ENCODE results near the gene METTL1.
"Not testable (repeated sequence)": the region's sequence is repeated elsewhere in the genome, so short reads cannot be mapped to it uniquely, and the experiment has no call there.

METTL1 gene

DNA sequence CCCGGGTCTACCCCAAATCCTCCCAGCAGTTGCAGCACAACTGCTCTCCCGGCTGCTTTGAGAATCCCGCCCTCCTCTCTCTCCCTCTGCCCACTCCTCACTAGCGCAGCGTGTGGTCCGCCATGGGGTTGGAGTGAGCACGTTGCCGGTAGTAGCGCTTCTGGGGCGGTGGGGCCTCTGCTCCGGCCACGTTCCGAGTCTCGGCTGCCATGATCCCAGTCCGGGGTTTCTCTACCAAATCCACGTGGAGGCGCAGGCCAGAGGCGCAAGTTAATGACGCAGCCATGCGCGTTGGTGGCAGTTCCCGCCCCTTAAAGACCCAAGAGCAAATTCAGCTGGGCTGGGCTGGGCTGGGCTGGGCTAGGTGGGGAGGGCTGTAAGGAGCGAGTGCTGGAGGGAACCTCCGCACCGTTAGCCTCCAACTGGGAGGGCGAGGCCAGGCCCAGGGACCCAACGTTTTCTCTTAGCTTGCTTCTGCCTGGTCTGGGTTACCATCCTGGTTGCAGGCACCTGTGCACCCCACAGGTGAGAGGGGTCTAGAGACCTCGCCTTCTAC, at the start of gene METTL1:
Gene METTL1 (minus strand): TSS at position 233 of the 556 bp plus-strand sequence. CDS start 22 bp downstream, at position 211.
- DNase-seq, result peak; percentile 94

DNA sequence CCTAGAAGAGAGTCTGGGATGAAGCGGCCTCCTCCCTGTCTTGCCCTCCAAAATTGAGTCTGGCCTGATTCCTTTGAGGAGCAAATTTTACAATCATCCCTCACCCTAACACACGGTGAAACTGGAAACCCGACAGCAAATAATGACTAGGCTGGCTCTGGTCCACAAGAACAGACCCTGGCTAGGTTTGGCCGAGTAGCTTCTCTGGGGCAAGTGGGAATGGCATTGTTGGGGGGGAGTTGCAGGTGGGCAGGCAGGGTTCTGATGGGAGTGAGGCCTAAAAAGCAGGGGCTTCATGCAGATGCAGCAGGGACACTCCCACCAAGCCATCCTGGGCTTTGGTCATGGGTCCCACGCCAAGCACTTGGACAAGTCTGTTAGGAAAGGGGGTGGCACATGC, 49.1 kb upstream of the METTL1 start:
- DNase-seq, result not testable (repeated sequence)

DNA sequence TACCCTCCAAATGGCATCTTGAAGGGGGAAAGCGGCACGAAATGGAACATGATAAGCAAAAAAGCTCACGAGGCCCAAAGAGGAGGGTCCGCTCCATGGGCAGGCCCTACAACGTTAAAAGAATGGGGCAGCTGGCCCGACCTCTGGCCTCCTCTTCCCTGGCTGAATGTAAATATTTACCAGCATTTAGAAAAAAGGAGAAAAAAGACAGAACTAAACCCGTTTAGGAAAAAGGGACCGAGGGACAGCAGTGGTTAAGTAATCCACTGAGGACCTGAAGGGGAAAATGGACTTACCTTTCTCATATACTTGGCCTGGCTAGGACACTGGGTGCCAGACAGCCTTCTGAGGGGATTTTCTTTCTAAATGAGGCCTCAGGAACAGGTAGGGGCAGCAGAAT, 48.2 kb upstream of the METTL1 start:
- DNase-seq, result not testable (repeated sequence)

DNA sequence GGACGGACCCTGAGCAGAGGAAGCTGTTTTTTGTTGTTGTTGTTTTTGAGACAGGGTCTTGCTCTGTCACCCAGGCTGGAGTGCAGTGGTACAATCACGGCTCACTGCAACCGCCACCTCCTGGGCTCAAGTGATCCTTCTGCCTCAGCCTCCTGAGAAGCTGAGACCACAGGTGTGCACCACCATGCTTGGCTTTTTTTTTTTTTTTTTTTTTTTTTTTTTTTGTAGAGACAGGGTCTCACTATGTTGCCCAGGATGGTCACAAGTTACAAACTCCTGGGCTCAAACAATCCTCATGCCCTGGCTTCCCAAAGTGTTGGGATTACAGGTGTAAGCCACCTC, 46.1 kb upstream of the METTL1 start:
- not testable (repeated sequence) for DNase-seq

DNA sequence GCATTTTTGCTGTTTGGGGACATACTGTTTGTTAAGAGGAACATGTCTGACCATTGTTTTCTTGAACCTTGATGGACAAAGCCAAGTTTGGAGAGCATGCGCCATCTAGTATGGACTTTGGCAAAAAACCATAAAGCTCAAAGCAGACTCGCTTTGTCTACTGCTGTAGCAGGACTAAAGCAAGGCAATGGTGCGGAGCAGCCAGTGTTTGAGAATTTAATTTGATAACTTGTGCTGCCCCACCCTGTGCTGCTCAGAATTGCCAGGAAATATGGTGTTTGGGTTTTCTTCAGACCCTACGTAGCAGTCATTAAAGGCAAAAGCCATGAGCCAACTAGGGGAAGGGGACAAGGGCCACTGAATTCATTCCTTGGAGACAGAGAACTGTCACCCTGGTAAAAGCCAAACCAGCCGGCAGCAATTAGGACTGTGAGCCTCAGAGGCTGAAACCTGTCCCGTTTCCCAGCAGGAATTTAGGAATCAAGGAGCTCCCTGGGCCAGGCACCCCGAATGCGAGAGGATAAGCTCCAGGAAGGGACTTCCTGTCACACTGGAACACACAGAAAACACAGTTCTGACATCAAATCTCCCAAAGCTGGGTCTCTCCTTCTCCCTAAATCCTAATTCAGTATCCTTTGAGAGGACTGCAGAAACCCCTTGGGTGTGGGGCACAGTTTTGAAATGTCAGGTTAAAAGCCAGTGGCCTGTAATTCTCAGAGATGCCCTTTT, 45.5 kb upstream of the METTL1 start:
- DNase-seq, result no peak

DNA sequence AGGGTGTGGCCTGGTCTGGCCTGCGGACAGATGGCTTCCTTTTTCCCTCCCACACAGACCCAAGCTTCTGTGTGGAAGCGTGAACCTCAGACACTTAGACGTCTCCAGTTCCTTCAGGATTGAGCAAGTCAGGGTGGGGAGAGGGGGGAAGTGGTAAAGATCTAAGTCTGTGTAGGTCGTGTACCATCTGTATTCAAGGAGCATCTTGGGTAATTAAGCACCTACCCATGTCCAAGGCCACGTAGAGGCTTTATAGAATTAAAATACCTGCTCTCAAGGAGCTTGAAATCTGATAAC, 44.9 kb upstream of the METTL1 start:
- no peak for DNase-seq

DNA sequence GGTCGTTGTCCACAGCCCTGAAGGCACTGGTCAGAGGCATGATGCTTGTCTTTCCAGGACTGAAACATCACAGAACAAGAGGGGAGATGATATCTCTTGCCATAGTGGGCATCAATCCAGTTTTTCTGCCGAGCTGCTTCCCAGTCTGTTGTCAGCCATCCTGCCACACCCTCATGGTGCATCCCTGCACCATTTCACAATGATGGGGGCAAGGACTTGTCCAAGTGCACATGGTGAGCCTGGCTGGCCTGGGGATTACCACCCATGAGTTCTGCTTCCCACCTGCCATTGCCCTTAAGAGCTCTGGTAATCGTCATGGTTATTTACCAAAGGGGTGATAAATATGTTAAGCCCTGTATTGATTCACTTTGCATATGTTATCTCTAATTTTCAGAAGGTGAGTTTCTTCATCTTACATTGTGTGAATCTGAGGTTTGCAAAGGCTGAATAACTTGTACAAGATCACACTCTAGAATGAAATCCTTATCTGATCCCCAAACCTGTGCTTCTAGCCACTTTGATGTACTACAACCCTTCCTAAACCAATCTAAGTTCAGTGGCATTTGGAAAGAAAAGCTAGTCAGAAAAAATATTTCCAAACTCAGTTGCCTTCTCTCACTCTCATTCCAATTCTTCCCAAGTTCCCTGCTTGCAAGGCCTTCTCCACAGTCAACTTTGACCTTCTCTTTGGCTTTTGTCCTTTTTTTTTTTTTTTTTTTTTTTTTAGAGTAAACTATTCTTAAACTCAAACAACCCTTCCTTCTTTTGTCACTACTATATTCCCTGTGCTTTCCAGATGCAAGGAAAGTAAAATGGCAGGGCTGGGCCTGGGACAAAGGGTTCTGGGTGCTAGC, 44.3 kb upstream of the METTL1 start:
- no peak for DNase-seq

DNA sequence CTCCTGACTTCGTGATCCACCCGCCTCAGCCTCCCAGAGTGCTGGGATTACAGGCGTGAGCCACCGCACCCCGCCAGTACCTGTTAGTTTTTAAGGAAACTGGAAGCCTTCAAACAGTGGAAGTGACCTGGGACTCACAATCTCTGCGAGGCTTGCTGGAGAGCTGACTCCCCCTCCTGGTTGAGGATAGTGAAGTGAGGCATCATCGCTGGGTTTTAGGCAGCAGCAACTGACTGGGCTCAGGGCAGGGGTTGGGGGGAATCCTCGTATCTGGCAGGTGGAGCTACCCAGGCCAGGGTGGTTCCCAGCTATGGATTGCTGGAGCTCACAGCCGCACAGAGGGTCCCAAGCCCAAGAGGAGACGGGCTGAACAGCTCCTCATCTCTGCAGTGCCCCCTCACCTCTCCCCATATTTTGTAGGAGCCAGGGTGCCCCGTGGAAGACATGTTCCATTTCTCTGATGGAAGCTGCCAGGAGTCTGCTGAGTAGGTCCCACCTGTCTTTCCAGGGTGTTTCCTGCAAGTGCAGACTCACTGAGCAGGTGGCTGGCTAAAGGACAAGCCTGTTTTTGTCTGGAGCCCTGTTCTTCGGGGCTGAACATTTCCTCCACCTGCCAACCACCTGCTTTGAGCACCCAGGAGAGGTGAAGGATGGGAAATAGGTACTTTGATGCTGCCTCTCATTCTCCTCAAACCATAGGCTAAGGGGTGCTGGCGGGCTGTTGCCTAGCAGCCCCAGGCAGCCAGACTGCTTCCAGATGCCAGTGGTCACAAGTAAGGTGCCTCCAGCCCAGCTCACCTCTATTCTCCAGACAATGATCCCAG, 43.5 kb upstream of the METTL1 start:
- no peak for DNase-seq

DNA sequence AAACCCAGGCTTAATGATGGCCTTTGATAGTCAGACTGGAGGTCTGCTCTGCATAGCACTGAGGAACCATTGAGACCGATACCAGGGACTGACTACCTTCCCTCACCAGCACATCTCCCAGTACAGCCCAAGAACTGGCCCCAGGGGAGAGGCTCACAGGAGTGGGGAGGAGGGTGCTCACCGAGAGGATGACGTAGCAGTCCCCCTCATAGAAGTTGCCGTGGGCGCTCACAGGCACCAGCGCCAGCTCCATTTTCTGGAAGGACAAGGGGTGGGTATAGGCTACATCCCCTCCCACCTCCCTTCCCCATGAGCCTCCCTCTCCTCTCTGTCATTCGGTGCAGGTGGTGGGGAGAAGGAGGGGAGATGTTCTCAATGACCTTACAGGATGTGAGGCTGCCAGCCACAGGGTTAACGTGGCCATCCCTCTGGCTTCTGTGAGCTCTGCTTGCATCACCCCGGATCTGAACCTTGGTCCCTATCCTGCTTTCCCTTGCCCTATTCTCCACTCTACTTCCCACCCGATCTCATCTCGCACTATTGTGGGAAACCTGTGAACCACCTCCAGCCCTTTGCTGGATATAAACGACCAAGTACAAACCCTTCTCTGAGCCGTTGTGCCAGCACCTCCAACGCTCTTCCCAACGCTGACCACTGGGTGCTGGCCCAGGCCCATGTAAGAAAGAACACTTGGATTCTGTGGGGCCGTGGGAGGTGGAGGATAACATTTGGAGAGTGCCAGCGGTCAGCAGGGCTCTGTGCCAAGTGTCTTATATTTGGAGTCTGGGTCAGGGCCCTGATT, 42.3 kb upstream of the METTL1 start:
- DNase-seq, result no peak

DNA sequence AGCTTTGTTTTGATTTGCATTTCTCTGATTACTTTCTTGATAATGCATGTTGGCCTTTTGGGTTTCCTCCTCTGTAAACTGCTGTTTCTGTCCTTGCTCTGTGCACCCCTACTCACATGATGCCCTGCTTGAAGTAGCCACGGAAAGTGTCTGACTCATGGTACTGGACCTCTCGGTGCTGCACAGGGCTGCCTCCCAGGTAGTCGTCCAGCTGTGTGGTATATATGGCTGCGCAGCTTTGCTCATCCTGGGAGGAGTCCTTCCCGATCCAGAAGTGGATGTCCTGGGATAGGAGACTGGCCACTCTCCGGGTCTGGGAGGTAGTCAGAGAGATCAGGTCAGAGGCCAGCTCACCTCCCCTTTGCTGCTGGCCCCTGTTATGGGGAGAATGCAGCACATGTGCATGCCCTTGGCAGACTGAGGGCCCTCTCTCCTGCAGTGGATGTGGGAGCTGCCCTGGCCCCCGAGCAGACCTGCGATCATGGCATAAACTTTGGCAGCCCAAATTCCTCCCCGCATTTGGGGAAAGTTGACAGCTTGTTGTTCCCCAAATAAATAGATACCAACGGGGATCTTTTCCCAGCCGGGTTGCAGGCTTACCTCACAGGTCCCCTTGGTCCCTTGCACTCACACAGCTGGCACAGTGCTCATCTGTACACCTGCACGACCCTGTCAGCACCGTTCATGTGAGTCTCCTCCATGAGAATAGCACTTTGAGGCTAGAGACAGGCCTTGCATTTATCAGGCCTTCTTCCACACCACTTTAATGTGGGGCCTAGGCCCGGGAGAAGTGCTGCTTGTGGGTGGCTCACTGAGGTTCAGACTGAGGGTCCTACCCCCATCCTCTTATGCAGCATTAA, 41.4 kb upstream of the METTL1 start:
- DNase-seq, result no peak

DNA sequence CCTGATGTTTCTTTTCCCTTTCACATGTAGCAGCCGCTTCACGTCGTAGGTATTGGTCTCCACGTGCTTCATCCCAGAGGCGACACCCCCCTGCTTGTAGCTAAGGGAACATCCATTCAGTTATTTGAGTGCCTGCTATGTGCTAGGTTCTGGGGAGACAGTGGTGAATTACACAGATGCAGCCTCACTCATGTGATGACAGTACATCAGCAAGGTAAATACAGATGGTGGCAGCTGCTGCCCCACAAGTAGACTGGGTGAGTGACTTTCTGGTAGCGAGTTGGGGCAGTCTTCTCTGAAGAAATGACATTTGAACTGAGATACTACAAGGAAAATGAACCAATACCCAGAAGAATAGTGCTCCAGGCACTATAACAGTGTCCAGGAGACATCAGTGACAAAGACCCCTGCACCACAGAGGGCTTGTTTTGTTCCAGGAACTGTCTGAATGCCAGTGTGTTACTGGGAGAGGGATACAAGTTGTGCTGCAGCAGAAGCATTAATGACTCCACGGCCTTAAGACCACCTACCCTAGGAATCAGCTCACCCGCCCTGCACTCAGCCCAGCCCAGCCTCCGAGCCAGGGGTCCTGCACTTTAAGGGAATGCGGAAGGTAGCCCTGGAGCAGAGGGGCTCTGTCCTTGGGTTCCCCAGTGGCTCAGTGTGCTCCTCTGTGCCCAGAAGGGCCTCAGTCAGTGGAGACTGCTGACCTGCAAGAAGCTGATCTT, 39.3 kb upstream of the METTL1 start:
- DNase-seq, result no peak

DNA sequence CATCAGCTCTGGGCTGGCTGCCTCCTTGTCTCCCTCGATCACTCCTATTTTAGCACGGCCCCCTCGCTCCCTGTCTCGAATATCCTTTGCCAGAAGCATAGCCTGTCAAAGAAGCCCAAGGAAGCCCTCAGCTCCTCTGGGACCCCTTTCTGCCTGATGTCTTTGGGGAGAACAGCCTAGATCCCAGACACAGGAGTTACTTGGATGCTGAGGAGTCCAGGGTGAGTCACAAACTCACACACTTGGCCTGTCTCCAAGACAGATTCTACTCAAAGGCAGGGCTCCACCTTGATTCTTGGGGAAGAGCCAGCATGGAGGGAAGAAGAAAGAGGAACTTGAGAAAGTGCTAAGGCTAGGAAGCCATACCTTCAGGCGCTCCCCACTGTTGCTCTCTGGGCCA, 38.5 kb upstream of the METTL1 start:
- no peak for DNase-seq

DNA sequence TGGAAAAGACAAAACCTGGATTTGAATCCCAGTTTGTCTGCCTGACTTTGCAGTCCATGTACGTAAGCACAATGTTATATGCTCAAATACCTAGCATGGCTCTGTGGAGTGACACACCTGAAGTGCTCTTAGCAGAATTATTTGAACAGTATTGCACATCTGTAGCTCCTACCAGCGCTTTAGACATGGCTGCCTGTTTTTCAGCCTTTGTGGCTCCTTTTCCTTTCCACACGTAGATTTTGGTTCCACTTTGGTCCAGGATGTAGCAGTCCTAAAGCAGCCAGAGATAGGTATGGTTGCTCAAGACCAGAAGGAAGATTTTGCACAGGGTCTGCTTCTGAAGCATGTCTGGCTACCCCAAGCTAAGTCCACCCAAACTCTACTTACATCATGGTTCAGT, 37.5 kb upstream of the METTL1 start:
- DNase-seq, result no peak

DNA sequence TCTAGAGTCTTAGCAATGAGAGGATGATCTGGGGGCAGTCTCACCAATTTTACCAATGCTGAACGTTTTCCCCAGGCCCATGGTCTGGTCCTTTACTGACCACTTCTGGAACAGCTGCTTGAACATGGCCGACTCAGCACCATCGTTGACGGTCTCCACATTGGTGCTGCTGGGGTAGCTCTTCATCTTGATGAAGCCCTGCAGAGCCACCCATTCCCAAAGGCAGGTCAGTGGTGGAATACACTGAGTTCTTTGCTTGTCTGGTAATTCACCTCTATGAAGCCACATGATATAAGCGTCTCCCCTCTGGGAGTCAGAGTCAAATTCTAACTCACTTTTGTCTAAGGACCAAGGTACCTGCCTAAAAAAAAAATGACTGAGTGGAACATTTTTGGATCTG, 36.4 kb upstream of the METTL1 start:
- DNase-seq, result no peak

DNA sequence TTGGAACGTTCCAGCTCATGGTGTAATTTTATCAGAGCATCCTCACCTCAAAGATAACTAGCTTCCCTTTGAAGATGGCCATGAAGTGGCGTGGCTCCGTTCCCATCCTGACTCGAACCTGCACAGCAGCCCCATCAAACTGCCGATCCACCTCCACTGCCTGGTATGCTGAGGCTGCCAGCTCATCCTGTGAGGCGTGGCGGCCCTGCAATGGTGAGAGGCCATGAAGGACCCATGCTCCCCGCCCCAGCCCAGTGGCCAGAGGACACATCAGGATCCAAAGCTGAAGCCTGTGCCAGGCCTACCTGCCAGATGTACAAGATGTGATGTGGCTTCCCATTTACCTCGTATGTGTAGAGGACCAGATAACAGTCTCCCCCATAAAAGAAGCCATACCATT, 35.4 kb upstream of the METTL1 start:
- no peak for DNase-seq

DNA sequence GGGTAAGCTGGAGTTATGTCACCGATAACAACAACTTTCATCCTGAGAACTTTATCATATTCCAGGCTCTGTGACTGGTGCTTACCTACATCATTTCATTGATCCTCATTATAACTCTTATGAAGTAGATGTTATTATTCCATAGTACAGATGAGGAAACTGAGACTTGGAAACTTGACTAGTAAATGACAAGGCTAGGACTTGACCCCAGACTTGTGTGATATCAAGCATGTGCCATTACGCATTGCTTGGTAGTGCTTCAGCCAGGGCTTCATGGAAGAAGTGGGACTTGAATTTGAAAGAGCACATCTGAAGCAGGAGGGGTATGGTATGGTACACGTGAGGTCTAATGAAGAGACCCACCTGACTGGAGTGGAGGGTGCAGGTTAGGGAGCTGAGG, 34.8 kb upstream of the METTL1 start:
- no peak for DNase-seq

DNA sequence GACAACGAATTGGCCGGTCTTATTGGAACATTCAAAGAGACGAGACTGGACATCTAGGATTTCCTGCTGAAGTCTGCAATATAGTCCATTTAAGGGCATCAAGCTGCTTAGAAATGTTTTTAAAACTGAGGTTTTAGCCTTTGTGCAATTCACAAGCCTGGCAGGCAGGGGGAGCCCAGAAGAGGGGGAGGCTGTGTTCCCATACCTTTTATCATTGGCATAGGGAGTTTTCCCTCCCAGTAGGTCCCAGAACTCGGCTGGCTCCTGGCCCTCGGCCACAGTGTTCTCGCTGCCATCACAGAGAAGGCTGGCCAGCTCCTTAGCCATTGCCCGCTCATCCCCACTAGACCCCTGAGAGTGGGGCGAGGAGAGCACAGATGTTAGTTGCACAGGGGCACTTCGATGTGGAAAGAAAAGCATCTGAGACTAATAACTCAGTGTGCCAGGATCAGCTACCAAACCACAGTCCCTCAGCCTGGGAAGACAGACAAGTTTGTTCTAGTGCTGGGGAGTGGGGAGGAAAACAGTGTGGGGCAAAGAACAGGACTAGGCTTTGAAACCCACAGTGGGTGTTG, 31.5 kb upstream of the METTL1 start:
- DNase-seq, result peak in 1 of 2 experiments; percentile 60

DNA sequence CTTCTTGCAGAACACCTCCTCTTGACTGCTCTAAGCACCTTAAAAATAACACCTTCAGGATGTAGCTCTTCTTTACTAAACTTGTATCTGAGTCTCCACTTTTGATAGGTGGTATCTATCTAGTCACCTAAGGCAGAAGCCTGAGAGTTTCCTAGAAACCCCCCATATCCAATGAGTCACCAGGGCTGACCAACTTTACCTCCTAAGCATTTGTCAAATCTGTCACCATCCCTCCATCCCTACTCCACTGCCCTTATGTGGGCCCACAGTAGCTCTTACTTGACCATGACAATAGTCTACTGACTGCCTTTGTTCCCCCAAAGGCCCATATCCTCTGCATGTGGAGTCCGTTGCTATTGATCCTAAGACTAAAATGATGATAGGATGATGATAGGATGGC, 30.7 kb upstream of the METTL1 start:
- no peak for DNase-seq

DNA sequence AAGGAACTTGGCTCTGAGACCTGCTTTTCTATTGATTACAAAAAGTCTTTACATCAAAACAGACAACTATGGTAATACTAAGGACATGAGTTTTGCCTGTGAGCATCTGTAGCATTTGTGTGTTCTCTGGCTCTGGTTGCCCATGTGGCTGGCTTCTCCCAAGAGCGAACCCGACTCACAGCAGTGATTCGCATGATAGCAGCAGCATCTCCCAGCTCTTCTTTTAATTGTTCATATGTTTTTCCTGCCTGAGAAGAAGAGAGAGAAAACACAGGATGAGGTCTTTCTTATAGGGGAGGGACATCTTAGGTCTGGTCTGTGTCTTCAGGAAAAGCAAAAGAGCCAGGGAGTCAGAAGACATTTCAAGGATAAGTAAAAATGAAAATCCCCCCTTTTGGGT, 29.1 kb upstream of the METTL1 start:
- DNase-seq, result no peak

DNA sequence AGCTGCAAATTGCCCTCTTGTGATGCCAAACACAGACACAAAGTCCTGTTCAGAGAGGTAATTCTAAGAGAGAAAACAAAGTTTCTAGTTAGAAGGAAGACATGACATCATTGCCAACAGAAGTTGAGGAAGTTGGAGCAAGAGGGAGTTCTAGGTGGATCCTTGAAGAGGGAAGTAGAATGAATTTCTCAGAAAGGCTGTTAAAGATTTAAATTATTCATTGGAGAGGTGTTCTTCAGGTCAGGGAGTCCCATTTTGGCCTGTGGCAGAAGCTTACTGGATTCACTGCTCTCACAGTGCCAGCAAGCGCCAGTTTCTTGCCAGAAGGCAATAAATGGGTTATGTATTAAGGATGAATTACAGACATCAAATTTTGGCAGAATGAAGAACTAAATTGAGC, 26.0 kb upstream of the METTL1 start:
- no peak for DNase-seq

DNA sequence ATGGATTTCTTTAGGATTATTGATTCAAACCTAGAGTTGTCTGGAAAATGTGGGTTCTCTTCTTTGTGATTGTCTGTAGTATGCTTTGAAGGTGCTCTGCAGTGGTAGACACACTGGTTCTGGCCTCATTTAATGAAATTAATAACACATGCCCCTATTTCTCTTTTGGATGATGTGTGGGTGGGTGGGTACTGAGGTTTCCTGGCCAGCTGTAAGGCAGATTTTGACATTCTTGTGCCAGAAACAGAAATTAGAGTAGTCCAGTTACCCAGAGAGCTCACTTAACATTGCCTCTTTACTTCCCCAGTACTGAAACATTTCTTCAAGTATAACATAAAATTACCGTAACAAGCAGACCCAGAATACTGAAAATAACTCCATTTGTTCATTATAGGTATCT, 25.1 kb upstream of the METTL1 start:
- no peak for DNase-seq
